Measurements from ENCODE around the gene ZNF43. TPM values are rescaled to one million over a fixed set of nuclear protein-coding genes. Genes with fewer than 3 reads are reported as not detected.

Gene ZNF43
- total and polyA plus RNA-seq, 2 of the 8 experiments (the other 6 are each of a cell fraction or from before 2014, with no cell fraction given): 24.7 to 53.1 TPM

- ChIA-PET CTCF (ENCODE audit: partially characterized antibody) (interaction anchor here (0.6 to 1.6 kb wide), 8 partner anchors 40 to 693 kb away, joined by 3 to 7 read pairs (median 3); partner anchors contain the start of gene ZNF100), POLR2A (ENCODE audit: partially characterized antibody) (interaction anchor here (0.6 to 3.0 kb wide), 22 partner anchors 8 to 1835 kb away, joined by 3 to 107 read pairs (median 4); partner anchors contain the start of genes ZNF100, ZNF43 and ZNF675)
- Histone ChIP-seq H3K4me3 (ENCODE audit: extremely low read depth in 1 of 4, insufficient read depth in 2 of 4, low read depth in 3 of 4, low read length in 4 of 4) (peak overlapping the region; percentile 92 to 99 (median 97)), H3K4ac (replicated peaks; ENCODE audit: insufficient read length, low read depth, low read length) (no peak overlapping the region), H2BK20ac (ENCODE audit: low read length) (no peak overlapping the region), H3K27ac (ENCODE audit: low read depth, low read length) (peak overlapping the region; percentile 99), H2AK5ac (ENCODE audit: low read depth, low read length) (no peak overlapping the region; the same call in 1 of the 2 replicates), H3K79me2 (ENCODE audit: control insufficient read depth in 1 of 2, insufficient read depth in 2 of 2, low read length in 2 of 2) (peaks cover 7 to 46% of the 10 kb centered on the region in 2 experiments), H3K14ac (ENCODE audit: insufficient read length) (no peak overlapping the region), H3K27me3 (replicated peaks in 1 of 4; ENCODE audit: control insufficient read depth in 3 of 4, extremely low read depth in 1 of 4, insufficient read depth in 3 of 4, low read length in 3 of 4) (no peaks in the 10 kb centered on the region), H4K91ac (replicated peaks; ENCODE audit: insufficient read length, low read length) (peak overlapping the region; percentile 88), H3K4me1 (replicated peaks in 1 of 4; ENCODE audit: control insufficient read depth in 3 of 4, insufficient read depth in 4 of 4, low read length in 3 of 4) (peaks cover 0 to 9% (median 3%) of the 10 kb centered on the region in 4 experiments; a peak in 3 of 7 replicates), H2BK120ac (replicated peaks; ENCODE audit: low read depth, low read length) (no peak overlapping the region), H3K23me2 (ENCODE audit: low read depth, low read length) (peaks cover 4% of the 10 kb centered on the region), H2BK15ac (ENCODE audit: low read length) (peak overlapping the region; percentile 99; the same call in 1 of the 2 replicates), H2BK5ac (ENCODE audit: low read depth, low read length) (peak overlapping the region; percentile 100), H3K36me3 (ENCODE audit: control insufficient read depth in 2 of 4, insufficient read depth in 4 of 4, low read length in 3 of 4) (peaks cover 11 to 38% (median 27%) of the 10 kb centered on the region in 4 experiments; a peak in 7 of 8 replicates), H4K5ac (ENCODE audit: insufficient read length, low read depth, low read length) (peak overlapping the region; percentile 98), H3K9ac (replicated peaks in 1 of 4; ENCODE audit: extremely low read depth in 1 of 4, low read depth in 3 of 4, low read length in 3 of 4) (peak overlapping the region; percentile 100), H2BK12ac (ENCODE audit: low read depth, low read length) (0 out of 2 replicates have a peak overlapping the region, but pooled peaks have one; percentile 94), H3K4me2 (ENCODE audit: insufficient read depth in 1 of 2, low read depth in 2 of 2, low read length in 2 of 2) (peak overlapping the region; percentile 91), H3K56ac (replicated peaks; ENCODE audit: insufficient read length, low read depth, low read length) (peak overlapping the region; percentile 51), H3K79me1 (ENCODE audit: low read depth, low read length) (peaks cover 2% of the 10 kb centered on the region; the same call in 1 of the 2 replicates), H4K20me1 (replicated peaks in 1 of 2; ENCODE audit: control insufficient read depth in 1 of 2, insufficient read depth in 2 of 2, low read length in 2 of 2) (peaks cover 2 to 19% of the 10 kb centered on the region in 2 experiments), H4K8ac (ENCODE audit: extremely low read depth, insufficient read depth, low read length) (peak overlapping the region; percentile 100), H2AFZ (ENCODE audit: low read length) (peak overlapping the region; percentile 94), H3K23ac (ENCODE audit: insufficient read length) (no peak overlapping the region), H3K18ac (ENCODE audit: extremely low read depth, low read length) (peak overlapping the region; percentile 99), H3K9me3 (ENCODE audit: insufficient read depth in 2 of 2, low read depth in 1 of 2, low read length in 1 of 2) (no peaks in the 10 kb centered on the region)
- 0% methylated on average over 41 of the region's 44 CpGs; no CpG with 5 or more reads in 1 of the 2 experiments for WGBS, 2 experiments (ENCODE audit: extremely low coverage in 1 of 2, insufficient coverage in 1 of 2, insufficient read length in 1 of 2, insufficient replicate concordance in 2 of 2, low coverage in 1 of 2, low lambda C conversion rate in 2 of 2, missing lambda C conversion rate in 1 of 2)
- DNase-seq (ENCODE audit: low read depth in 1 of 2, low spot score in 2 of 2) (peak; percentile 85 to 93), FAIRE-seq (peak; percentile 92)
- TF ChIP-seq HDAC6 (IDR thresholded peaks at IDR 0.05; ENCODE audit: low read depth, low read length): no peak
- peak; percentile 85 for TF ChIP-seq CHD2 (IDR thresholded peaks at IDR 0.05; ENCODE audit: low read length)
- no peak for TF ChIP-seq RFX5 (IDR thresholded peaks at IDR 0.05; ENCODE audit: borderline replicate concordance, low read depth, low read length)
- no peak for TF ChIP-seq JUN (IDR thresholded peaks at IDR 0.05; ENCODE audit: low read depth, low read length)
- no peak for TF ChIP-seq ZNF274 (IDR thresholded peaks at IDR 0.05; ENCODE audit: borderline replicate concordance, extremely low read depth, low read length)
- TF ChIP-seq CEBPB (IDR thresholded peaks at IDR 0.05; ENCODE audit: low read depth, low read length): no peak
- no peak for TF ChIP-seq BRCA1 (IDR thresholded peaks at IDR 0.05; ENCODE audit: low read depth, low read length)
Measured at GRCh38 chr19:21851596-21852345, 15.8 kb upstream of the ZNF43 start.
